Measurements from ENCODE around the gene KIF20B. TPM values are rescaled to one million over a fixed set of nuclear protein-coding genes. Genes with fewer than 3 reads are reported as not detected.

The KIF20B gene
- total RNA-seq, 1 experiment from 2014 or later = 34.5 TPM

GRCh38 chr10:89677341-89677740, 24.0 kb upstream of the KIF20B start:
- intact Hi-C loops (cut with micrococcal nuclease; ENCODE audit: unreplicated experiment) = no loop called here
- H3F3A ChIP-seq (ENCODE audit: insufficient read depth, low read depth) = no peaks in the 10 kb centered on the region
- POLR2A ChIA-PET (ENCODE audit: unreplicated experiment) = no interaction called here
- no peaks in the 10 kb centered on the region for H3K79me2 ChIP-seq (ENCODE audit: low read depth)
- H3K4me2 ChIP-seq = no peak overlapping the region
- H3K27me3 ChIP-seq (ENCODE audit: insufficient read depth, low read depth) = no peaks in the 10 kb centered on the region
- no peaks in the 10 kb centered on the region for H4K20me1 ChIP-seq (ENCODE audit: insufficient read depth)
- no peaks in the 10 kb centered on the region for H3K36me3 ChIP-seq (ENCODE audit: low read depth)
- no peaks in the 10 kb centered on the region for H3K9me2 ChIP-seq (ENCODE audit: insufficient read depth)
- no TSS peak for BruUV-seq (replicated peaks)
- no peaks in the 10 kb centered on the region for H3K4me1 ChIP-seq (replicated peaks; ENCODE audit: insufficient read depth)
- CTCF ChIA-PET = no interaction called here
- no peak for DNase-seq
- no peak for TF ChIP-seq EZH2 (IDR thresholded peaks at IDR 0.05; ENCODE audit: low read depth)
- no peaks in the 10 kb centered on the region for H3K9me3 ChIP-seq (ENCODE audit: insufficient read depth, low read depth)
- no peak overlapping the region for H3K4me3 ChIP-seq
- no peak overlapping the region for H2AFZ ChIP-seq
- H3K27ac ChIP-seq = no peak overlapping the region

GRCh38 chr10:89679986-89680385, 21.4 kb upstream of the KIF20B start:
- POLR2A ChIA-PET (ENCODE audit: unreplicated experiment) = no interaction called here
- BruUV-seq (replicated peaks) = no TSS peak

GRCh38 chr10:89683883-89684282, 17.5 kb upstream of the KIF20B start:
- no peak overlapping the region for H3K27ac ChIP-seq
- no peaks in the 10 kb centered on the region for H3K9me3 ChIP-seq (ENCODE audit: insufficient read depth, low read depth)
- intact Hi-C loops (cut with micrococcal nuclease; ENCODE audit: unreplicated experiment) = no loop called here
- ChIA-PET CTCF (no interaction called here), POLR2A (ENCODE audit: unreplicated experiment) (no interaction called here)
- no peaks in the 10 kb centered on the region for H3F3A ChIP-seq (ENCODE audit: insufficient read depth, low read depth)
- TF ChIP-seq CTCF (conservative IDR thresholded peaks at IDR 0.05) = no peak
- TF ChIP-seq EZH2 (IDR thresholded peaks at IDR 0.05; ENCODE audit: low read depth) = no peak
- no peaks in the 10 kb centered on the region for H3K79me2 ChIP-seq (ENCODE audit: low read depth)
- H2AFZ ChIP-seq = no peak overlapping the region
- H3K4me1 ChIP-seq (replicated peaks; ENCODE audit: insufficient read depth) = no peaks in the 10 kb centered on the region
- no peak overlapping the region for H3K4me3 ChIP-seq
- H4K20me1 ChIP-seq (ENCODE audit: insufficient read depth) = no peaks in the 10 kb centered on the region
- no peak for DNase-seq
- no peaks in the 10 kb centered on the region for H3K36me3 ChIP-seq (ENCODE audit: low read depth)
- no peaks in the 10 kb centered on the region for H3K9me2 ChIP-seq (ENCODE audit: insufficient read depth)
- no peaks in the 10 kb centered on the region for H3K27me3 ChIP-seq (ENCODE audit: insufficient read depth, low read depth)
- BruUV-seq (replicated peaks) = no TSS peak
- no peak overlapping the region for H3K4me2 ChIP-seq

More at GRCh38 chr10:89679986-89680385, 21.4 kb upstream of the KIF20B start:
- Histone ChIP-seq H3K9me2 (ENCODE audit: insufficient read depth) (no peaks in the 10 kb centered on the region), H3K4me2 (no peak overlapping the region), H4K20me1 (ENCODE audit: insufficient read depth) (no peaks in the 10 kb centered on the region), H3K4me1 (replicated peaks; ENCODE audit: insufficient read depth) (no peaks in the 10 kb centered on the region), H3F3A (ENCODE audit: insufficient read depth, low read depth) (no peaks in the 10 kb centered on the region), H3K79me2 (ENCODE audit: low read depth) (no peaks in the 10 kb centered on the region), H3K27me3 (ENCODE audit: insufficient read depth, low read depth) (no peaks in the 10 kb centered on the region), H3K27ac (no peak overlapping the region), H3K9me3 (ENCODE audit: insufficient read depth, low read depth) (no peaks in the 10 kb centered on the region), H3K4me3 (no peak overlapping the region), H3K36me3 (ENCODE audit: low read depth) (no peaks in the 10 kb centered on the region), H2AFZ (no peak overlapping the region)
- CTCF ChIA-PET = no interaction called here
- intact Hi-C loops (cut with micrococcal nuclease; ENCODE audit: unreplicated experiment) = no loop called here
- no peak for TF ChIP-seq EZH2 (IDR thresholded peaks at IDR 0.05; ENCODE audit: low read depth)
- no peak for TF ChIP-seq CTCF (conservative IDR thresholded peaks at IDR 0.05)
- no peak for DNase-seq

GRCh38 chr10:89684604-89685003, 16.8 kb upstream of the KIF20B start:
- no peak overlapping the region for H3K27ac ChIP-seq
- no peaks in the 10 kb centered on the region for H3K79me2 ChIP-seq (ENCODE audit: low read depth)
- no peak overlapping the region for H3K4me3 ChIP-seq
- H3K9me2 ChIP-seq (ENCODE audit: insufficient read depth) = no peaks in the 10 kb centered on the region
- TF ChIP-seq CTCF (conservative IDR thresholded peaks at IDR 0.05) (no peak), EZH2 (IDR thresholded peaks at IDR 0.05; ENCODE audit: low read depth) (no peak)
- no peak for DNase-seq
- no peaks in the 10 kb centered on the region for H3K27me3 ChIP-seq (ENCODE audit: insufficient read depth, low read depth)
- H3K9me3 ChIP-seq (ENCODE audit: insufficient read depth, low read depth) = no peaks in the 10 kb centered on the region
- no peak overlapping the region for H3K4me2 ChIP-seq
- no peaks in the 10 kb centered on the region for H3K36me3 ChIP-seq (ENCODE audit: low read depth)
- H4K20me1 ChIP-seq (ENCODE audit: insufficient read depth) = no peaks in the 10 kb centered on the region
- H3K4me1 ChIP-seq (replicated peaks; ENCODE audit: insufficient read depth) = no peaks in the 10 kb centered on the region
- intact Hi-C loops (cut with micrococcal nuclease; ENCODE audit: unreplicated experiment) = no loop called here
- ChIA-PET CTCF (no interaction called here), POLR2A (ENCODE audit: unreplicated experiment) (interaction anchor here (0.8 kb wide), 1 partner anchor 119 kb away, joined by 8 read pairs; no protein-coding TSS in a partner anchor)
- H2AFZ ChIP-seq = no peak overlapping the region
- H3F3A ChIP-seq (ENCODE audit: insufficient read depth, low read depth) = no peaks in the 10 kb centered on the region
- no TSS peak for BruUV-seq (replicated peaks)
